ENCODE measurements around the gene ELP5.
A peak's percentile ranks its signal among the peaks of the same experiment; 100 is the strongest.

Gene ELP5, protein sequence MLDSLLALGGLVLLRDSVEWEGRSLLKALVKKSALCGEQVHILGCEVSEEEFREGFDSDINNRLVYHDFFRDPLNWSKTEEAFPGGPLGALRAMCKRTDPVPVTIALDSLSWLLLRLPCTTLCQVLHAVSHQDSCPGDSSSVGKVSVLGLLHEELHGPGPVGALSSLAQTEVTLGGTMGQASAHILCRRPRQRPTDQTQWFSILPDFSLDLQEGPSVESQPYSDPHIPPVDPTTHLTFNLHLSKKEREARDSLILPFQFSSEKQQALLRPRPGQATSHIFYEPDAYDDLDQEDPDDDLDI

DNA sequence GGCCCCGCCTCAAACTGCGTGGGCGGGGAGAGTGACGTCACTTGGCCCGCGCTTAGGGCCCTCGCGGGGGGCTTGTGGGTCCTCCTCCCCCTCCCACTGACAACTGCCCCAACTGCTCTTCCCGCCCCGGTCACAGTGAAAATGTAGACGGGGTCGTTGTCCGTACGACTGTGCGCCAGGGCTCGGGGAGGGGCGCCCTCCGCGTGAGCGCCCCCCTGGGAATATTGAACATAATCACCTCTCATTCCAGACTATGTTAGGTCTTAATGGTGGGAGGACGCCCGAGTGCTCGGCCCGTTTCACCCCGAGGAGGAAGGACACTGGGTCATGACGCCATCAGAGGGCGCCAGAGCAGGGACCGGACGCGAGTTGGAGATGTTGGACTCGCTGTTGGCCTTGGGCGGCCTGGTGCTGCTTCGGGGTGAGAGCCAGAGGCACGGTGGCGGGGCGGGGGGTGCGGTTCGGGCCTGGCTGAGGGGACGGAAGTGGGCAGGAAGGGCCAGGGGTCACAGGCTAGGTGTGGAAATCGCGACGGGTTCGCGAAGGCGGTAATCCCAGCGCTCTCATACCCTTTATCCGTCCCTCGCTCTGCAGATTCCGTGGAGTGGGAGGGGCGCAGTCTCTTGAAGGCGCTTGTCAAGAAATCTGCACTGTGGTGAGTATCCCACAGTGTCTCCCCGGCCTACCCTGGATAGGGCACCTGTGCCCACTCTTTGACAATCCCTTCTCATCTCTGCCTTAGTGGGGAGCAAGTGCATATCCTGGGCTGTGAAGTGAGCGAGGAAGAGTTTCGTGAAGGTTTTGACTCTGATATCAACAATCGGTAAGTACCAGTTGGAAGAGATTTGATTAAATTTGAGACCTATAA lies at the start of gene ELP5:
ELP5 (plus strand) TSS at position 40 of the 868 bp plus-strand sequence; CDS start at position 376, 336 bp downstream.
- DNase-seq, result peak; percentile 89 to 91

DNA sequence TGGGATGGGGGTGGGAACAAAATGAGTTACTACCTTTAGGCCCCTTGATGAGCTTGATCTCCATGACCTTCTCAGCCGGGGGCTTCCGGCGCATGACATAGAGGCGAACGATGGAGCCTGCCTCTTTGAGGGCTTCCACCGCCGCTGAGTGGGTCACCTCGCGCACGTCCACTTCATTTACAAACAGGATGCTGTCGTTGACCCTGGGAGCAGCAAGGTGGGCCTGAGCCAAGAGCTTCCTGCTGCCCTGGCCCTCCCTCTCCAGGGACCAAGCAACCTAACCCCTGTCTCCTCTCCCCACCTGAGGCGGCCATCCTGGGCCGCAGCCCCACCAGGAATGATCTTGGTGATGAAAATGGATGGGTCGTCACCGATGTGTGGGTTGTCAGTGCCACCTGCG lies 48.6 kb upstream of the ELP5 start:
- no peak for DNase-seq

DNA sequence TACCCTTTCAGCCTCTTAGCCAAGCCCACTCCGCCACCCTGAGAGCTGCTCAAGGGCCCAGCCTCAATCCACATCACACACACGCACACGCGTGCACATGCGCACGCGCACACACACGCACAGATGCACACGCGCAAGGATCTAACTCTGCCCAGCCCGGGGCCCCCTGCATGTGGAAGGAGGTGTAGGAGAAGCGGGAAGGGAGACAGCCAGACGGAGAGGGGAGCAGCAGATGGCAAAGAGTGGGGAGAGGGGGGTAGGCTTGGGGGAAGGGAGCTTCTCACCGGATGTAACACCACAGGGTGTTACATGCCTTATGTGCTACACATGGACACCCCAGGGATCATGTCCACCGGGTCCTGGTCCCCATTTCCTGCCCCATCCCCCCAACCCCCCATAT lies 47.7 kb upstream of the ELP5 start:
- no peak for DNase-seq

DNA sequence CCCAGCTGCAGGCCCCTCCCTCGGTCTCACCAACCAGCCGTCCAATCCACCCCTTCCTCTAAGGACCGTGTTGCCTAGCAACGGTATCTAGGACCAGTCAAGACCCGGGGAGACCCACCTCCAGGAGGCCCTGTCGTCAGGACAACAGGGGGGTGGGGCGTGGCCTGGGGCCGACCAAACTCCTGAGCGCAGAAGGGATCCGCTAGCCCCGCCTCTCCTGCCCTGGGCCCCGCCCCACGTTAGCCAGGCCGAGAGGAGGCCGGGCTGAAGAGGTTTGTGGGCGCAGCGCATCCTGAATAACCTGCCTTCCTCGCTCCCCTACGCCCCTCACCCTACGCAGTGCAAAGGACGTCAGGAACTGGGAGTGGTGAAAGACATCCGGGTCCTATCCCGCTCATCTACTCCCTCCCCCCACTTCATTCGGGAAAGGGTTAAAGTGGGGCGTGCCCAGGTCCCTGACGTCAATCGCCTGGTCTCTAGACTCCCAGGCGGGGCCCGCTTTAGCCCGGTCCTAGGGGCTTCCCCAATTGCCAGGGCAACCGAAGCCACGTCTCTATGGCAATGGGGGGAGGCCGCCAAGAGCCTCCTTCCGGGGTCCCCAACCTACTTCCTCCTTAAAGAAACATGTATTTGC lies 47.1 kb upstream of the ELP5 start:
- peak; percentile 99 for DNase-seq

DNA sequence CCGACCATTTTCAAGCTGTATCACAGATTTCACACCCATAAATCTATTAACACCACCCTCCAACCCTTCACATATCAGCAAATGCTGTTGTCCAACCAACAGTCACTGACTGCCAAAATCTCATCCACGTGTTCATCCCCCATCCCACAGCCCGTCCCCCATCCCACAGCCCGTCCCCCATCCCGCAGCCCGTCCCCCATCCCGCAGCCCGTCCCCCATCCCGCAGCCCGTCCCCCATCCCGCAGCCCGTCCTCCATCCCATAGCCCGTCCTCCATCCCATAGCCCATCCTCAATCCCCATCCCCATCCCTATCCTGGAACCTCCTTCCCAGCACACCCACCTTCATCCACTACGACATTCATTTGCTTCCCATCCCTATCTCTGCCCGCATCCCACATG lies 46.5 kb upstream of the ELP5 start:
- DNase-seq, result no peak

DNA sequence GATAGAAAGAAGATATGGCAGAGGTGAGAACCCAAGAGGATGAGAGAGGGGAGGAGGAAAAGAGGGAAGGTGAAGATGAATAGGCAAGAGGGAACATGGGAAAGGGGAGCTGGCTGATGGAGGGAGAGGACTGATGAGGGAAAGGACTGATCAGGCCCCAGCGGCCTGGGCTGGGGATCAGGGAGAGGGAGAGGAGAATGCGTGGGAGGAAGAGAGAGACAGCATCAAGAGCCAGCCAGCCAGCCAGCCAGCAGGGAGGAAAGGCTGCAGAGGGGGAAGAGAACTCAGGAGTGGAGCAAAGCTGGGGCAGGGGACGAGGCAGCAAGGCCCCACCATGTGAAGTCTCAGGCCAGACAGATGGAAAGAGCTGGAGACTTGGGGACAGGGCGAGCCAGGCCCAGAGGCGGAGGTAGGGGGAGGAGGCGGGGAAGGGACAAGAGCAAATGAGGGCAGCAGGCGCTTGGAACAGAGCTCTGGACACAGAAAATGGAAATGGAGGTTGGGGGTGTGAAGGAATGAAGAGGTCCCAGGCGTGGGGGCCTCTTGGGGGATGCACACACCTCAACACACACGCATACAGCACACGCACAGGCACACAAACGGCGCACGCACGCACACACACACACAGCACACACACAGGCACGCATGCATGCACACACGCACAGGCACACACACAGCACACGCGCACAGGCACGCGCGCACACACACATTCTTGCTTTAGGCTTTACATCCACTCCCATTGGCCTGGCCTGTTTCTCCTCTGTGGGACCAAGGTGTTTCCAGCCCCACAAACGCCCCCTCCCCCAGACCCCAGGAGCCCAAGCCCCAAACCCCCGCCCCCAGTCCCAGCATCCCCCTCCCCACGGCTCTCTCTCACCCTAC lies 44.7 kb upstream of the ELP5 start:
- DNase-seq, result no peak

DNA sequence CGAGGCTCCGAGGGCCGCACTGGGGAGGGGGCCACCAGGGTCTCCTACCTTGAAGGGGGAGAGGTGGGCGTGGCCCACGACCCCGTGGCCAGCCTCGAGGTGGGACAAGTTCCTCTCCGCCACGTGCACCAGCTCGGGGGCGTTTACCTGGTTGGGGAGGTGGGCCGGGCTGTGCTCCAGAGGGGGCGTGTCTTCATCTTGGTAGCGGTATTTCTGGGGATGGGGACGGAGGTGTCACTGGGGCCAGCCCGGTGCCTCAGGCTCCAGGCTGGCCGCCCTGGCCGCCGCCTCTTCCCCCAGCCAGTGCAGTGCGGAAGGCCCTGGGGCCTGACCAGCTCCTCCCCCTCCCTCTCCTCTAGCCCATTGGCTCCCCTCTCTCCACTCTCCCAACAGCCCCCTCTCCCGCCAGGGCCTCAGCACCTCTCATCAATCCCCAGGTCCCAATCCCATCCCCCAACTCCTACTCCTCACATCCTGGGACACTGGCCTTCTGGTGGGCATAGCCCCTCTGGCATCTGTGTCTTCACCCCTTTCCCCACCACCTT lies 43.9 kb upstream of the ELP5 start:
- DNase-seq, result no peak

DNA sequence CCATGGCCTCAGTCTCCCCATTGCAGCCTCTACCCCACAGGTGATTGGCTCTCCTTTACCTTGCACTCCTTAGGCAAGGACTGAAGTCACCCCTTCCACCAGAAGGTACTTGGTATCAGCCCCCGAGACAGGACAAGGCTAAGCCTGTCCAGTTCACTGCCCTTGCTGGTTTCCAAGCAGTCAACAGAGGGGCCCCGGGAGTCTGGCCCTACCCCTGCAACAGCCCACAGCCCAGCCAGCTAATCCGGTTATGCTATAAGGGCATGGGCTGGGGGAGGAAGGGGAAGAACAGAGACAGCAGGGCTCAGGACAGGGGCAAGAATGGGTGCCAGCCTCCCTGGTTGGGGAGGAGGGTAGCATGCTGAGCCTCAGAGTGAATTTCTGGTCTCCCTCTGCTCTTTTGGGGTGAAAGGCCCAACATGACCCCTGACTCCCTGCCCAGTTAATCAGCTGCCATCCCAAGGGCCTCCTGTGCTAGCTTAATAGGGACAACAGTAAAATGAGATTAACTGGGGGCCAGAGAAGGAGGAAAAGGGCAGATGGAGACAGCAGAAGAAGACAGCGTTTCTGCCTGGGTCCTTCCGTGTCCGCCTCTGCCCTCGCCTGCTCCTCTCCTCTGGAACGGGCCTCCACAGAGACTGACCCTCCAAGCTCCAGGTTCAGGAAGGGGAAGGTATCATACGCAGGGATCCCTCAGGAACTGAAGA lies 43.1 kb upstream of the ELP5 start:
- DNase-seq, result no peak

DNA sequence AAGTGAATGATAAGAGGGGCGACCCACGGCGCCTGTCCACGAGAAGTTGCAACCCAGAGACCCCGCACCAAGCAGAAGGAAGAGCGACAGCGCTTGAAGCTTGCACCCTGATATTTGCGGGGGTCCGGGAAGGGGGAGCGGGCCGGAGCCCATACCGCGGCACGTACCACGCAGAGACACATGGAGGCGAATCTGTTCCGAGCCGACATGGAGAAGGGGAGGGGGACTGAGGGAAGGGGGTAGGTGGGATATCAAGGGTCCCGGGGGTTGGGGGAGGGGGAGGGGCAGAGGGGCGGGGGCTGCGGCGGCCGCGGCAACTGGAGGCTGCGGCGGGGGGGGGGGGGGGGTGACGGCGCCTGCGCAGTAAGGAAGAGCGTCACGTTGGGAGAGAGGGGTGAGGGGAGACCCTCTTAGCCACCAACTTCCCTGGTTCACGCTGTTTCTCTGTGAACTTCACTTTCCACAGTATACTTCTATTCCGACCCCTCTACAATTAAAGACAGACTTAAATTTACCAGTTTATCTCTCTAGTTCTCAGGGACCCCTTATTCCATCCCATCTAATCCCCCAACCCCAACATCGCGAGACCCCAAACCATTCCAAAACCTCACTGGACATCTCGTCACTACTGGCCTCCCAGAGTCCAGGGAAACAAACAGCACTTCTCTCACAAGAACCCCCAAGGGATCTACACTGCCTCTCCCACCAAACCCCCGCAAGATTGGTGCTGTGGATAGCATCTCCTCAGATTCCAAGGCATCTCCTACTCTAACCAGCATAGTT lies 40.3 kb upstream of the ELP5 start:
- no peak for DNase-seq

DNA sequence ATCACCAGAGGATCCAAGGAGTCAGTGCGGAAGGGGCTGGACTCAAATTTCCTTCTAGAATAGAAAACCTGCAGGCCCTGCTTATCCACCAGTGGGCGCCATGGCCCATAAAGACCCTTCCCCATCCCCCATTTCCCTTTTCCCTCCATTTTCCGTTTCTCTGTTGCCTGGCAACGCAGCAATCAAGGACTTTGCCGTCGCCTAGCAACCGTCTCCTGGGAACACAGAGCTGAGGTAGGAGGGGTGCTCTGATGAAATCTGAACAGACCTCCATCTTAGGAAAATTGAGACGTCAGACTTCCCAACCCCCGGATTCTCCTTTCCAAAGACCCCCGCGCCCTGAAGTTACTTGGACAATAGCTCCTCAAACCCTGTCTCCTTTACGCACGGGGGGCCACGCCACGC lies 38.1 kb upstream of the ELP5 start:
- DNase-seq, result peak; percentile 90

DNA sequence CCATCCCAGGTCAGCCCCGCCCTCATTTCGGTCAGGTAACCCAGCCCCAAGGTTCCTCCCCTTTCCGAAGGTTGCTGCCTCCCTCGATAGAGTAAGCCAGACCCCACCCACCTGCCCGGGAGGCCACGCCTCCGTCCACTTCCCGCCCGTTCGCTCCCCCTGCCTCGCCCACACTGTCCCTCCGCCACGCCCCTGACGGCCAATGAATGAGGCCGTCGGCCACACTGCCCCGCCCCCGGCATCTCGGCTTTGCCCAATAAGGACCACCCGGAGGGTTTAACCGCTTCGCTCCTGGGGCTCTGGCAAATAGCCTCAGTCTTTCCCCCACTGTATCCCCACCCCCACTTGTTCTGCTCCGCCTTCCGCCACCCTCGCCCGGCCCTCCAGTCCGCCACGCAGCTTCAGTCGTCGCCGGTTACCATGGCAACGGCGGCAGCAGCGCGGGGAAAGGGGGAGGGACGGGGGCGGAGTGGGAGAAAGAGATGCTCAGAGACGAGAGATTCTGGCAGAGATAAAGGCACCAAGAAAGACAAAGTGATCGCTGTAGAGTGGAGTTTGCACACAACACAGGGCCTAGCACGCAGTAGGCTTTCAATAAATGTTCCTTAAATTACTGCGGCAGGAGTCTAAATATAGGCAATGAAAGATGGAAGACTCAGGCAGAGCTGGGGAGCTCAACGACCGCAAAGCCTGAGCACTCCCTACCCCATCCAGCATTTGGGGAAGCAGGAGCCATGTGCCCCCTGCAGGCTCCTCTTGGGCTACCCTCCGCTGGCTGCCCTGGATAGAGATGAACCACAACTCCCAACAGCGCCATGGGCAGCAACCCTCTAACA lies 37.5 kb upstream of the ELP5 start:
- DNase-seq, result peak; percentile 99

DNA sequence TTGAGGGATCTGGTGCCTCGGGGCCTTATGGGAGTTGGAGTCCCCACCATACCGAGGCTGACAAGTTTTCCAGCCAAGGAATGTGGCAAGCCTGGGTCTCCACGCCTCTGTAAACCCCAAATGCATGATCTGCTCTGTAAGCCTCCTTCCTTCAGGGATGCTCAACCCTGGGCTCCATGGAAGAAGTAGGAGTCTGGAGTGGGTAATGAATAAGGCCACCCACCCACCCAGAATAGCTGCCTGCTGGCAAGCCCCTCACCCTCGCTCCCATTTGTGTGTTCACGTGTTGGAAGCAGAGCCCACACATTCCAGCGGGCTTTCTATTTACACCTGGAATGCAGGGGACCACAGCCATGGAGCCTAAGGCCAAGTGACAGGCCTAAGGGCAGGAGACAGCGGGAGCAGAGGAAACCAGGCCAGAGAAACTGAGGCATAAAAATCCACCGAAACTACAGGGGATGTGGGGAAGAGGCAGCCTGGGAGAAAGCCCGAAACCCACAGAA lies 36.8 kb upstream of the ELP5 start:
- no peak for DNase-seq

DNA sequence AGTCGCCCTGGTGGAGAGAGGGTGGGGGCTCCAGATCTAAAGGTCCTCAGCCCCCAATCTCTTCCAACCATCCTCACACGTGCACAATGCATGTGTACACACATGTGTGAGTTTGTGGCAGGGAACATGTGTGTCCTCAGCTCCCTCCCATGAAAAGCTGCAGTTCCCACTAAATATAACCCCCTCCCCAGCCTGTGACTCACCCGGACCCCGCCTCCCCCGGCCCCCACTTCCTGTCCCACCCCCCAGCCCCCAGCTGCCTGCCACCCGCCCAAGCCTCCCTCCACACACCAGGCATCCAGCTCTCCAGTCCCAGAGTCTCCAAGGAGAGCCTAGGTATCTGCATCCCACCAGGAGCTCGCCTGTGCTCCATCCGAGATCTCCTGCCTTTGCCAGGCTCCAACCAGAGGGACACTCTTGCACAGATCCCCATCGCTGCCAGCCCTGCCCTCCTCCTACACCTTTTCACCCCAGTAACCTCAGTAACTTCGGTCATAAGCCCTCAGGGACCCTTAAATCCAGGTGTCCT lies 36.3 kb upstream of the ELP5 start:
- DNase-seq, result no peak

DNA sequence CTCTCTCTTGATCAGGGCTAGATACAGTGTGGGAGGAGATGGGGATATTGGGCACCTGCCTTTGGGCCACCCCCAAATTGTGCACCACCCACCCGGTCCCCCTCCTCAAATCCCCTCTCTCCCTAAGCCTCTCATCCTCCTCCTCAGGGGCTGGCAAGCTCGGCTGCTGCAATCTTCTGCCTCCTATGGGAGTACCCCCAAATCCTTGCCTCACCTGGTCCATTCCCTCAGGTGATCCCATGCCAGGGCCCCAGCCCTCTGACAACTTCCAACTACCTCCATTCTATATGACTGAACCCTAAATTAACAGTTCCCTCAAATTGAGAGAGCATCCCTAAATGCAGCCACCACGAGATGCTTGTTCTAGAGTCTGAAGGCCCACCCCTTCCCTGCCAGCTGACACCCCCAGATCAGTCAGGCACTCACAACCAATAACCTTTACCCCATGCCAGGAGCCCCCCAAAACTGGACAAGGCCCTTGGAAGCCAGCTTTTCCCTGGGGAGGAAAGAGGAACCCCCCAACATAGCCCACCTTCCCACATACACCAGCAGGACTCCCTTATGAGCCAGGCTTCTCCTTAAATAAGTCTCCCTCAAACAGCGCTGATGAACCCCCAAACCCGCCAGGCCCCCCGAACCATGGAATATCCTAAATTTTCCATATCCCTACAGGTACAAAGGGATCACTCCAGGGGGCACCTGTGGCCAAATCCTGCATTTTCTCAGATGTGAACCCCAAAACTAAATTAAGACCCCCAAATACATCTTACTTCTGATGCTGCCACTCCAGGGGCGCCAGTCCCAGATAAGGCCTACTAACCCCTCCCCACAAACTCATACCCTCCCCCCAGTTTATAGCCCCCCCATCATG lies 35.5 kb upstream of the ELP5 start:
- DNase-seq, result no peak

DNA sequence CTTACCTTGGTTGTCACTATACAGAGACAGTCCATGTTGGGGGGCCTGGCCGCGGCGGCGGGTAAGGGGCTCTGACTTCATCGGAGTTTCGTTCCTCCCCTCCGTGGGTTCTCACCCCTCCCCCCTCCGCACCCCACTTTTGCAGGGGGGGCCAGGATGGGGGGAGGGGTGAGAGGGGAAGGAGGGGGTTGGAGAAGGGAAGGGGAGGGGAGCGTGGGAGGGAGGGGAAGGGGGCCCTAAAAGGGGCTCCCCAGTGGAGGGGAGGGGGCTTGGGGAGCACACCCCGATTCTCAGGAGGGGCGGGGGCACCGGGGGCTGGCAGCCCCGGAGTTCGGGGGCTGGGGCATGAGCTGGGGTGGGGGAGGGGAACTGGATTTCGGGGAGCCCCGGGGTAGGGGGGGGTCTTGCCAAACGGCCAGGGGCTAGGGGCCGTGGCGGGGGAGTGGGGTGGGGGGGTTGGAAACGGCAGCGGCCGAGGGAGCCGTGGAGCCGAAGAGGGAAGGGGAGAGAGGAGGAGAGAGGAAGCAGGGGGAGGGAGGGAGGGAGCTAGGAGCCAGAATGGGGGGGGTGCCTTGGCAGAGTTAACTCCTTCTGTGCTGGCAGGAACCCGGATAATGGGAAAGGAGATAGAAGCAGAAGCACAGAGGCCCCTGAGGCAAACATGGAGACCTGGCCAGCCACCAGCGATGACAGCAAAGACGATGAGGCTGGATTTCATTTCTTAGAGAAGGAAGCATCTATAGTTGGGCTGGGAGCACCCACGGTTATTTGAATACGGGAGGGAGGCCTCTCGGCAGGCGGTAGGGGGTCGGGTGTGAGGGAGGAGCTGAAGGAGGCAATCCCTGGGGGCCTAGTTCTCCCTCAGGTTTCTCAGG lies 34.7 kb upstream of the ELP5 start:
- DNase-seq, result peak in 1 of 2 donors; percentile 28

DNA sequence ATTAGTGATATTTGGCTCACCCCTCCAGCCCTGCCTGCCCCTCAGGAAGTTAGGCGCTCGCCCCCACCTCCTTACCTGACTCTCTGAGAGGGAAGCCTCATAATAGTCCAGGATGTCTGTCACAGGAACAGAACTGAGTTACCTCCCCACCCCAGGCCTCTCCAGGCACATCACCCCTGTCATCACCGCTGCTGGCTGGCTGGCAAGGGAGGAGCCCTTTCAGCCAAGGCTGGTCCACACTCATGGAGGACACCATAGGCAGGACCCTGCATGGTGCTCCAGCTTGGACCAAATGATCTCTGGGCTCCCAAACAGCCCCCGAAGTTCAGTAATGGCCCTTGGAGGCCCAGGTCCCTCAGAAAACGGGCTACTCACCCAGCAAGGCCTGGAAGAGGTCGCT lies 33.8 kb upstream of the ELP5 start:
- DNase-seq, result no peak

DNA sequence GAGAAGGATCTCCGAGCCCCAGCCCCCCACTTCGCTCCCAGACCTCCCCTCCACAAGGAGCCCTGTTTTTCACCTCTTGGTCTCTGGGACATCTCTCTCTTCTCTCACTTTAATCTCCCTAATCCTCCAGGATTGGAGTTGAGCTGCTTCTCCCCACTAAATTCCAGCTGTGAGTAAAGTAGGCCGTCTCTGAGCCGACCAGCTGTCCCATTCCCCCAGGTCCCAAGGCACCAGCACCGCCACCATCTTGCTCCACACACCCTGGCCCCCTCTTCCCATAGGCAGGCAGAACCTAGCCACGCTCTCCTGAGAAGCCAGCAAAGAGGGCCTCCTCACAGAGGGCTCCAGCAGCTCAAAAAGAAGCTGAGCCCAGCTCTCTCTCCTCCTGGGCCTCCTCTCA lies 33.3 kb upstream of the ELP5 start:
- DNase-seq, result no peak

Measured in CD4-positive, alpha-beta T cell treated with Interleukin-1 beta for 1 hour (primary cell).